ENCODE measurements around the gene PRTN3.

- TF ChIP-seq CTCF (conservative IDR thresholded peaks at IDR 0.05; ENCODE audit: low read depth, low read length) = no peak
- TF ChIP-seq POLR2A (IDR thresholded peaks at IDR 0.05; ENCODE audit: low read depth, low read length) = no peak
Observed at GRCh38 chr19:885536-886224, 44.9 kb downstream of the PRTN3 start.
